ENCODE results near the gene VSX2.

GRCh38 chr14:74267588-74267987 lies 28.3 kb downstream of the VSX2 start:
- TF ChIP-seq MAX (IDR thresholded peaks at IDR 0.05): no peak
- no peak for TF ChIP-seq POLR2AphosphoS5 (IDR thresholded peaks at IDR 0.05; ENCODE audit: low read depth, low read length)

Data from HepG2 (cell line).